ENCODE results near the gene CDK14.

GRCh38 chr7:91193141-91193540 lies 597.0 kb downstream of the CDK14 start:
- no peak for TF ChIP-seq POLR2AphosphoS5 (IDR thresholded peaks at IDR 0.05)
- TF ChIP-seq, protein P1, sequence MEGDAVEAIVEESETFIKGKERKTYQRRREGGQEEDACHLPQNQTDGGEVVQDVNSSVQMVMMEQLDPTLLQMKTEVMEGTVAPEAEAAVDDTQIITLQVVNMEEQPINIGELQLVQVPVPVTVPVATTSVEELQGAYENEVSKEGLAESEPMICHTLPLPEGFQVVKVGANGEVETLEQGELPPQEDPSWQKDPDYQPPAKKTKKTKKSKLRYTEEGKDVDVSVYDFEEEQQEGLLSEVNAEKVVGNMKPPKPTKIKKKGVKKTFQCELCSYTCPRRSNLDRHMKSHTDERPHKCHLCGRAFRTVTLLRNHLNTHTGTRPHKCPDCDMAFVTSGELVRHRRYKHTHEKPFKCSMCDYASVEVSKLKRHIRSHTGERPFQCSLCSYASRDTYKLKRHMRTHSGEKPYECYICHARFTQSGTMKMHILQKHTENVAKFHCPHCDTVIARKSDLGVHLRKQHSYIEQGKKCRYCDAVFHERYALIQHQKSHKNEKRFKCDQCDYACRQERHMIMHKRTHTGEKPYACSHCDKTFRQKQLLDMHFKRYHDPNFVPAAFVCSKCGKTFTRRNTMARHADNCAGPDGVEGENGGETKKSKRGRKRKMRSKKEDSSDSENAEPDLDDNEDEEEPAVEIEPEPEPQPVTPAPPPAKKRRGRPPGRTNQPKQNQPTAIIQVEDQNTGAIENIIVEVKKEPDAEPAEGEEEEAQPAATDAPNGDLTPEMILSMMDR (IDR thresholded peaks at IDR 0.05): no peak

All from upper lobe of left lung (tissue), 4 donors.